Astrocyte (in vitro differentiated cells and primary cell): ENCODE data around the gene GPR142.

Experiments
- CTCF ChIP-seq: IDR thresholded peaks from 2 replicates; pipeline ENCODE4 v1.5.1; 2011; ENCODE audit warnings: low read depth, mild to moderate bottlenecking, inconsistent platforms, low read length, moderate library complexity; ENCODE audit not compliant: insufficient read depth
- EZH2 ChIP-seq: IDR thresholded peaks from 2 replicates; pipeline ENCODE4 v1.6.1; 2012; ENCODE audit warnings: mild to moderate bottlenecking, low read length, inconsistent platforms; ENCODE audit not compliant: insufficient read depth

GRCh38 chr17:74391771-74392170 is 24.5 kb downstream of the GPR142 start:
- no peak for TF ChIP-seq CTCF
- no peak for TF ChIP-seq EZH2
